Loucy (cell line): ENCODE data around the gene TRIL.

Experiments
- H2AFZ ChIP-seq: fragments of 200-600 bp; sonication (generic); 2 replicates; pipeline ENCODE4 v1.6.0; 2016; ENCODE audit warnings: antibody characterized with exemption, mild to moderate bottlenecking, low read length, moderate library complexity
- H3F3A ChIP-seq: fragments of 200-600 bp; 2 replicates; pipeline ENCODE4 v1.6.0; 2016; ENCODE audit warnings: antibody characterized with exemption, low read depth, mild to moderate bottlenecking
- H3K27me3 ChIP-seq: fragments of 200-600 bp; sonication (generic); 2 replicates; pipeline ENCODE4 v1.6.1; 2014; ENCODE audit warnings: low read length, mild to moderate bottlenecking; ENCODE audit not compliant: insufficient read depth, poor library complexity, severe bottlenecking
- H3K36me3 ChIP-seq: fragments of 200-600 bp; sonication (generic); 2 replicates; pipeline ENCODE4 v1.6.1; 2016; ENCODE audit warnings: low read length; ENCODE audit not compliant: insufficient read depth
- H3K4me1 ChIP-seq: fragments of 200-600 bp; sonication (generic); 2 replicates; pipeline ENCODE4 v1.5.1; 2014; ENCODE audit warnings: low read length, mild to moderate bottlenecking; ENCODE audit not compliant: insufficient read depth, poor library complexity, severe bottlenecking
- H3K4me2 ChIP-seq: fragments of 200-600 bp; sonication (generic); 2 replicates; pipeline ENCODE4 v1.6.0; 2014; ENCODE audit warnings: antibody characterized with exemption, low read length, low read depth, mild to moderate bottlenecking; ENCODE audit not compliant: poor library complexity, severe bottlenecking
- H3K4me3 ChIP-seq: fragments of 200-600 bp; sonication (generic); 2 replicates; pipeline ENCODE4 v1.5.1; 2014; ENCODE audit warnings: low read length, mild to moderate bottlenecking, mixed read lengths; ENCODE audit not compliant: poor library complexity, severe bottlenecking
- H3K79me2 ChIP-seq: fragments of 200-600 bp; sonication (generic); 2 replicates; pipeline ENCODE4 v1.6.1; 2014; ENCODE audit warnings: low read length; ENCODE audit not compliant: insufficient read depth
- H3K9ac ChIP-seq: fragments of 200-600 bp; sonication (generic); 2 replicates; pipeline ENCODE4 v1.6.0; 2014; ENCODE audit warnings: mild to moderate bottlenecking, low read depth, low read length, moderate library complexity; ENCODE audit not compliant: poor library complexity, severe bottlenecking
- H3K9me2 ChIP-seq: fragments of 200-600 bp; sonication (generic); replicated peaks from 2 replicates; pipeline ENCODE4 v1.6.1; 2016; ENCODE audit warnings: low read depth, low read length, mixed read lengths
- H3K9me3 ChIP-seq: fragments of 200-600 bp; sonication (generic); 2 replicates; pipeline ENCODE4 v1.6.1; 2014; ENCODE audit warnings: mild to moderate bottlenecking, antibody characterized with exemption, low read length, low read depth; ENCODE audit not compliant: insufficient read depth
- H4K20me1 ChIP-seq: fragments of 200-600 bp; sonication (generic); 2 replicates; pipeline ENCODE4 v1.6.0; 2014; ENCODE audit warnings: antibody characterized with exemption, low read length, mild to moderate bottlenecking; ENCODE audit not compliant: insufficient read depth, poor library complexity, severe bottlenecking
- EZH2phosphoT487 ChIP-seq: fragments of 200-600 bp; IDR thresholded peaks from 2 replicates; pipeline ENCODE4 v1.6.1; 2018; ENCODE audit warnings: antibody characterized with exemption, mild to moderate bottlenecking, moderate library complexity, borderline replicate concordance
- TF ChIP-seq, protein P1 (sequence below): fragments of 200-600 bp; sonication (generic); conservative IDR thresholded peaks from 2 replicates; pipeline ENCODE4 v1.5.1; 2014; ENCODE audit warnings: mild to moderate bottlenecking, antibody characterized with exemption, low read length

TRIL gene

DNA sequence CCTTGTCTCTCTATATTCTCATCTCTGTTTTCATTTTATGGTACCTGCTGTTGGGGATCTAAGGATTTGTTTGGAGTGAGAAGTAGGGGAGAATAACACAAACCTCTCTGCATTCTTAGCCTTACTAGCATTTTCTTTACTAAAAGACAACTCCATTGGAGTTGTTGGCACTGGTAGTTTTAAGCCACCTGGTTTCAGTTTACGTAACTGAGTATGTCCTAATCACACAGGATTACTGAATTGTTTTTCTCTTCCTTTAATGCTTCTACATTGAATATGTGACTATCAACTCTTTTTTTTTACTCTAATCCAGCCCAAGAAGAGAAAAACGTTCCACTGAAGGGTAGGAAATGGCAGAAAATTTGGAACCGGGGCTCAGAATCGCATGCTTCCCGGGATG is 30.0 kb upstream of the TRIL start:
- no peaks in the 10 kb centered on the region for H4K20me1 ChIP-seq
- no peaks in the 10 kb centered on the region for H3F3A ChIP-seq
- no peaks in the 10 kb centered on the region for H3K36me3 ChIP-seq
- H3K27me3 ChIP-seq = no peaks in the 10 kb centered on the region
- H3K9ac ChIP-seq = no peak overlapping the region
- H2AFZ ChIP-seq = no peak overlapping the region
- peaks cover 13% of the 10 kb centered on the region for H3K4me1 ChIP-seq
- no peaks in the 10 kb centered on the region for H3K9me2 ChIP-seq
- H3K4me3 ChIP-seq = no peak overlapping the region
- no peak for TF ChIP-seq EZH2phosphoT487
- TF ChIP-seq, protein P1, sequence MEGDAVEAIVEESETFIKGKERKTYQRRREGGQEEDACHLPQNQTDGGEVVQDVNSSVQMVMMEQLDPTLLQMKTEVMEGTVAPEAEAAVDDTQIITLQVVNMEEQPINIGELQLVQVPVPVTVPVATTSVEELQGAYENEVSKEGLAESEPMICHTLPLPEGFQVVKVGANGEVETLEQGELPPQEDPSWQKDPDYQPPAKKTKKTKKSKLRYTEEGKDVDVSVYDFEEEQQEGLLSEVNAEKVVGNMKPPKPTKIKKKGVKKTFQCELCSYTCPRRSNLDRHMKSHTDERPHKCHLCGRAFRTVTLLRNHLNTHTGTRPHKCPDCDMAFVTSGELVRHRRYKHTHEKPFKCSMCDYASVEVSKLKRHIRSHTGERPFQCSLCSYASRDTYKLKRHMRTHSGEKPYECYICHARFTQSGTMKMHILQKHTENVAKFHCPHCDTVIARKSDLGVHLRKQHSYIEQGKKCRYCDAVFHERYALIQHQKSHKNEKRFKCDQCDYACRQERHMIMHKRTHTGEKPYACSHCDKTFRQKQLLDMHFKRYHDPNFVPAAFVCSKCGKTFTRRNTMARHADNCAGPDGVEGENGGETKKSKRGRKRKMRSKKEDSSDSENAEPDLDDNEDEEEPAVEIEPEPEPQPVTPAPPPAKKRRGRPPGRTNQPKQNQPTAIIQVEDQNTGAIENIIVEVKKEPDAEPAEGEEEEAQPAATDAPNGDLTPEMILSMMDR = no peak
- H3K9me3 ChIP-seq = no peaks in the 10 kb centered on the region
- no peaks in the 10 kb centered on the region for H3K79me2 ChIP-seq
- H3K4me2 ChIP-seq = no peak overlapping the region

- Histone ChIP-seq H2AFZ (no peak overlapping the region), H3K9ac (no peak overlapping the region), H3K9me2 (no peaks in the 10 kb centered on the region), H3K4me2 (no peak overlapping the region), H3F3A (no peaks in the 10 kb centered on the region), H3K9me3 (no peaks in the 10 kb centered on the region), H3K27me3 (no peaks in the 10 kb centered on the region), H3K79me2 (no peaks in the 10 kb centered on the region), H3K36me3 (no peaks in the 10 kb centered on the region), H3K4me1 (peaks cover 13% of the 10 kb centered on the region), H4K20me1 (no peaks in the 10 kb centered on the region), H3K4me3 (no peak overlapping the region)
- TF ChIP-seq, protein P1 = no peak
- no peak for TF ChIP-seq EZH2phosphoT487
Measured at GRCh38 chr7:28986765-28987110, 28.6 kb upstream of the TRIL start.

DNA sequence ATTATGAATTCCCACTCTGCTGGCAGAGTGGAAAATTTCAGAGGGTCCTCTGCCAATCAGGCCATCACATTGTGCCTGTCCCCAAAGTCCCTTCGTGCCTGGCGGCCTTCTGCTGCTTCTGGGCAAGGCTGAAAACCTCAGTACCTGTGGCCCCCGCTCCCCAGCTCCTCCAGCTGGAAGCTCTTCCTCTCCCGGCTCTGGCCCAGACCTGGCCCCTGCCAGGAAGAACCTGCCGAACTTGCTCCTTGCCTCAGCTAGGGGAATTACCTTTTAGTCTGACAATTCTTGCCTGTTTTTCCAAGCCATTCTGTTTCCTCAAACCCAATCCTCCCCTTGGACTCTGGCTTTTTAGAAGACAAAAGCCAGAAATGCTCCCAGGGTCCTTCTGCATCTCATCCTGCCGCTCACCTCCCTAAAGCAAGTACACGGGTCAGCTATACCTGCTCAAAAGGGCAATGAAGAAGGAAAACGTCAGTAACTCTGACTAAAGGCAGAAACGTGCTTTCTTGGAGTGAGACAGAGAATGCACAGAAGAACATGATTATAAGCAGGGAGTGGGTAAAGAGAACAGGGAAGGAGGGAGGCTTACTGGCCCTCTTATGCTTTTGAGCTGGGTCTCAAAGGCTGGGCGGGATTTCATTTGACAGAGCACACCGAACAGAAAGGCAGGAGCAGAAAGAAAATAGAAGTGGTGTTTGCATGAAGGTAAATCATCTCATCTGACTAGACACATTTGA is 28.1 kb upstream of the TRIL start:
- no peaks in the 10 kb centered on the region for H4K20me1 ChIP-seq
- no peaks in the 10 kb centered on the region for H3K36me3 ChIP-seq
- peak overlapping the region; percentile 46; the same call in 1 of the 2 replicates for H2AFZ ChIP-seq
- H3K79me2 ChIP-seq = no peaks in the 10 kb centered on the region
- no peak overlapping the region for H3K4me3 ChIP-seq
- no peak overlapping the region for H3K4me2 ChIP-seq
- no peak overlapping the region for H3K9ac ChIP-seq
- no peaks in the 10 kb centered on the region for H3K27me3 ChIP-seq
- no peaks in the 10 kb centered on the region for H3K9me2 ChIP-seq
- TF ChIP-seq, protein P1 = no peak
- no peak for TF ChIP-seq EZH2phosphoT487
- H3K9me3 ChIP-seq = no peaks in the 10 kb centered on the region
- H3K4me1 ChIP-seq = peaks cover 13% of the 10 kb centered on the region
- no peaks in the 10 kb centered on the region for H3F3A ChIP-seq
